HG03025 (cell line): ENCODE results near the gene CSF2RB.

Experiments used
- ATAC-seq: cut with Tn5 transposase; IDR thresholded peaks from one replicate; pipeline ENCODE4 v1.9.1; 2021; ENCODE audit warnings: mild to moderate bottlenecking, moderate library complexity; ENCODE audit not compliant: unreplicated experiment, low FRiP score

CSF2RB gene

GRCh38 chr22:36918586-36919284 lies 5.3 kb downstream of the CSF2RB start:
- no peak for ATAC-seq

- no peak for ATAC-seq
Observed at GRCh38 chr22:36921309-36922104, 8.1 kb downstream of the CSF2RB start.

GRCh38 chr22:36922105-36922608 lies 8.7 kb downstream of the CSF2RB start:
- ATAC-seq, result no peak

- ATAC-seq, result no peak
Observed at GRCh38 chr22:36922711-36923110, 9.3 kb downstream of the CSF2RB start.

DNA sequence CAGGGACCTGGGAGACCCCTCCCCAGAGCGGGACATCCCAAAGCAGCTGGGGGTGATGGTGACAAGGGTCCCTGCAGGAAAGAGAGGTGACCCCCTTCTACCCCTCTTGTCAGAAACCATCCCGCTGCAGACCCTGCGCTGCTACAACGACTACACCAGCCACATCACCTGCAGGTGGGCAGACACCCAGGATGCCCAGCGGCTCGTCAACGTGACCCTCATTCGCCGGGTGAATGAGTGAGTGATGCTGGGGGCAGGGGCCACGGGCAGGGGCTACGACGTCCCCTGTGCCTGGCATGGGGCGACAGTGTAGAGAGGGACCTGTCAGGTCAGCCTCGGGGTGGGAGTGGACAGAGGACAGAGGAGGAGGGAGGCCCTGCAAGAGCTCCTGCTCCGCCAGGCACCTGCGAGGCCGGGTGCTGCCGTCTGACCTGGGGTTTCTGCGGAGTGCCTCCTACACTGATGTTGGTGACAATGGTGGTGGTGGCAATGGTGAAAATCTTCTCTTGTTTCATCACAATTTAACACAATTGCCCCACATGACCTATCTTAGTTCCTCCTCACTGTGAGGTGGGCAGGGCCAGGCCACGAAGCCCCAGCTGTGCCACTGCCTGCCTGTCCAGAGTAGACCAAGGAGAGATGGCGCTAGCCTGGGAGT lies 9.8 kb downstream of the CSF2RB start:
- no peak for ATAC-seq

DNA sequence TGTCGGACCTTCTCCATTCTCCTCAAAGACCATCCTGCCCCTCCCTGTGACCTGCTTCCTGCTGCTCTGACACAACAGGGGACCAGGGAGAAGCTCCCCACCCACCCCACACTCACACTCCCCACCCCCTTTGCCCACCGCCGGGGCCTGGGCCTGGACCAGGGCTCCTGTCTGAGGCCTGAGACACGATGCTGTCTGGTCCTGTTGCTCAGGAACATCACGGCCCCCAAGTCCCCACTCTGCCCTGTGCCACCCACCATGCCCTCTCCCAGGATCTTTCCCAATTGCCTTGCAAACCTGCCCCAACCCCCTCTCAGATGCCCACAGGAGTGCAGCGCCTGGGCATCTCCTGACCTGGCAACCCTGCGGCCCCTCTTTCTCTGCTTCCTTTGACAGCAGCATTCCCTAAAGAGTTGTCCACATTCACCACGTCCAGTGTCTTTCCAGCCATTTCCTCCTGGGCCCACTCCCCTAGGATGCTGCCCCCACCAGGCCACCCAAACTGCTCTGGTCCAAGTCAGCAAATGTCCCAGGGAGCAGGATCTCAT lies 10.8 kb downstream of the CSF2RB start:
- ATAC-seq, result no peak

GRCh38 chr22:36925388-36926290 lies 12.2 kb downstream of the CSF2RB start:
- ATAC-seq, result no peak

GRCh38 chr22:36926309-36926708 lies 12.9 kb downstream of the CSF2RB start:
- no peak for ATAC-seq

DNA sequence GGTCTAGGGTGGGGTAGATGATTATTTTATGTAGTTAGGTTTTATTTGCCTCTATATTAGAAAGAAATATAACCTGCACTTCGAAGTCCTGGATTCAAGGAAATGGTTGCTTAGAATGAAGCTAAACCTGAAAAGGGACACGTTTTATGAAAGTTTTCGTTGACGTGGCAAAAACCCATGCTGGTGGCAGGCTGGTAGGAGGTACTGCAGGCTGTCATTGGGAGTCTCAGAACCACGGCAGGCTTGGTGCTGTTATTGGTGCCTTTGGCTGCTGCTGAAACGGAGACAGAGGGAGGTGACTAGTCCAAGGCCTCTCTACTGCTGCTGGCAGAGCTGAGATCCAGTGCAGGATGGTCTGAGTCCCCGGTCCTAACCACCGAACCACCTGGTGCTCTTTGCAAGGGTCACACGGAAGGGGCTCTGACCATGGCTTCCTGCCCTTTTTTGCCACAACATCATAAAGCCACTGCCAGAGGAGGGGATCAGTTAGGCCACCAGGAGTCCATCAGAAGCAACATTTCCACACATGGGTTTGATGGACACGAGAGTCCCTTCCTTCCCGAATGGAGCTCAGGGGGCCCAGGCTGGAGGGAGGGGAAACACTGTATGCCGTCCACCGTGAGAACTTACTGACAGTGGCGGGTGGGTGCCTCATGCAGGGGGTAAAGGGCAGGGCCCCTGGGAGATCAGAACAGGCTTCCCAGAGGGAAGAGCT lies 13.4 kb downstream of the CSF2RB start:
- ATAC-seq, result no peak

GRCh38 chr22:36927671-36928070 lies 14.2 kb downstream of the CSF2RB start:
- ATAC-seq, result no peak

DNA sequence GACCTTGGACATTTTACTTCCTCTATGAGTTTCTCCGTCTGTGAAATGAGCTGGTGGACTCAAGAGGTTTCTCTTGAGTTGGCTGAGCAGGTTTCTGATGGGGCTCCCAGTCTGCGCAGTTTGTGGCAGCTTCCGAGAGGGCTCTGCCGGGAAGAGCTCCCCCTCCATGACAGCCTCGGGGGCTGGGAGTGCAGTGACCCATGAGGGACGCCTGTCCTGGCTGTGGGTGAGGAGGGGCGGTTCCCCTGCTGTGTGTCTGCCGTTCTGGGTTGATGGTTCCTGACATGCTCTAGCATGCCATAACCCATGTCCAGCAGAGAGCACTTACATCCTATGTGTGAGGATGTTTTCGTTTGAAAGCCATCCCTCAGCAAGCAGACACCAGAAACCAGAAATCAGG lies 14.8 kb downstream of the CSF2RB start:
- no peak for ATAC-seq

DNA sequence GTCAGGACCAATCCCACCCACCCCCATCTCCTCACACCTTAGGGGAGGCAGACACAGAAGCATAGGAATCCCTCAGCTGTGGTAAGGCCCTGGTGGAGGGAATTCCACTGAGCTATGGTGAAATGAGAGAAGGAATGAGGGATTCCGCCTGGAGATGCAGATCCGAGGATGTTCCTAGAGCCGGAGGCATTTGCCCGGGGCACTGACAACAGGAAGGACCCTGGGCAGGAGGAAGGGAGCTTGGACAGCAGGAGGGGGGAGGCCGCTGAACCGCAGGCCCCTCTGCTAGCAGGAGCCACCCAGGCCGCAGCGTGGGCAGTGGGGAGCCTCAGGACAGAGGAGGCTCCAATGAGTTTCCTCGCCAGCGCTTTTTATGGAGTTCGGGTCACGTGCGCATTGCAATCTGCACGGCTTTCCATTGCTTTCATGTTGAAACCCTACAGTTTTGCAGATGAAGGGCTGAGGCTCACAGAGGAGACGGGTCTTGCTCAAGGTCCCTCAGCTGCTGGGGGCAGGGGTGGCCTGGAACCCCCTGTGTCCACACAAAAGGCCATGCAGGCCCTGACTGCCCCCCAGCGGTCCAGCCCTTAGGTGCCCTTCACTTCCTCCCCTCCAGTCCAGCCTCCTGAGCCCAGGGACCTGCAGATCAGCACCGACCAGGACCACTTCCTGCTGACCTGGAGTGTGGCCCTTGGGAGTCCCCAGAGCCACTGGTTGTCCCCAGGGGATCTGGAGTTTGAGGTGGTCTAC lies 15.5 kb downstream of the CSF2RB start:
- no peak for ATAC-seq

DNA sequence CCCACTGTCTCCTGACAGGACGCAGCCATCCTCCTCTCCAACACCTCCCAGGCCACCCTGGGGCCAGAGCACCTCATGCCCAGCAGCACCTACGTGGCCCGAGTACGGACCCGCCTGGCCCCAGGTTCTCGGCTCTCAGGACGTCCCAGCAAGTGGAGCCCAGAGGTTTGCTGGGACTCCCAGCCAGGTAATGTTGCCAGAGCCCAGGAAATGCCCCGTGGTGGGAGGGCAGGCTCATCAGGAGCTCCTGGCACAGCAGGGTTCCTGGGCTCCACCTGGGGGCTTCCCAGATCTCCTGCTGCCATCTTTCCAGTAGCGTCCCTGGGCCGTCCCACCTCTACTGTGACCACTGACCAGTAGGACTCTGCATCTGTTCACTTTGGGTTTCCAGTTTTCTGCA lies 16.2 kb downstream of the CSF2RB start:
- no peak for ATAC-seq

- ATAC-seq, result no peak
Observed at GRCh38 chr22:36930041-36930935, 16.9 kb downstream of the CSF2RB start.

- no peak for ATAC-seq
Observed at GRCh38 chr22:36931446-36931845, 18.0 kb downstream of the CSF2RB start.

- ATAC-seq, result no peak
Observed at GRCh38 chr22:36933629-36934417, 20.4 kb downstream of the CSF2RB start.
